UCSD-AML1 (cell line): ENCODE data around the gene RPL18A.
"Not testable (repeated sequence)": the region's sequence is repeated elsewhere in the genome, so short reads cannot be mapped to it uniquely, and the experiment has no call there.

Experiments
- DNase-seq: peaks from one replicate; lab custom pipeline; 2025; ENCODE audit not compliant: unreplicated experiment; lab: John Stamatoyannopoulos, UW

RPL18A gene

GRCh38 chr19:17866312-17866963, 6.7 kb downstream of the RPL18A start:
- DNase-seq: no peak

GRCh38 chr19:17866964-17867486, 7.3 kb downstream of the RPL18A start:
- DNase-seq: no peak

GRCh38 chr19:17868669-17869068, 9.0 kb downstream of the RPL18A start:
- no peak for DNase-seq

- no peak for DNase-seq
These were observed 9.5 kb downstream of the RPL18A start for GRCh38 chr19:17869114-17869608.

DNA sequence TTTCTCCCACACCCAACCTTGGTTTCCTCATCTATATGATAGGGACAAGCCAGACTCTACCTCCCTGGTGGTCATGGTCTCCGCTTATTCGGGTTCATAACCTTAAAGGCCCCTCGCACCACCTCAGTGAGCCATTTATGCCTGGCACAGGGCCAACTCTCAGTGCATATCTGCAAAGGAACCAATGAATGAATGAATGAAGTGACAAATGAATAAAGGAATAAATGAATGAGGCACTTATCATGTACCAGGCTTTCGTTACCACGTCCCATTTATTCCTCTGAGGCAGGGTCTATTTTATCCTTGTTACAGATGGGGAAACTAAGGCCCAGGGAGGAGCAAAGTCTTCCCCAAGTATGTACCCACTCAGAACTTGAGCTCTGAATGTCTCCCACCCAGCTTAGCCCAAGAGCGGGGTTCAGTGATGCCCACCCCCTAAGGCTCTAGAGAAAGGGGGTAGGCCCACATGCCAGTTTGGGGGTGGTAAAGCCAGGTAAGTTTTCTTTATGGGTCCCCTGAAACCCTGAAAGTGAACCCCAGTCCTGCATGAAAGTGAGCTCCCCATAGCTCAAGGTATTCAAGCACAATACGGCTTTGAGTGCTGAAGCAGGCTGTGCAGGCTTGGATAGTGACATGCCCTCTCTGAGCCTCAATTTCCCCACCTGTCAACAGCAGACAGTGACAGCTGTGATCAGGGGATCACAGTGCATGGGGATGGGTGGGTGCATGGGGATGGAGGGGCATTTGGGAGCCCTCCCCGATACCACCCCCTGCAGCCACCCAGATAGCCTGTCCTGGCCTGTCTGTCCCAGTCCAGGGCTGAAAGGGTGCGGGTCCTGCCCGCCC, 11.5 kb downstream of the RPL18A start:
- no peak for DNase-seq

DNA sequence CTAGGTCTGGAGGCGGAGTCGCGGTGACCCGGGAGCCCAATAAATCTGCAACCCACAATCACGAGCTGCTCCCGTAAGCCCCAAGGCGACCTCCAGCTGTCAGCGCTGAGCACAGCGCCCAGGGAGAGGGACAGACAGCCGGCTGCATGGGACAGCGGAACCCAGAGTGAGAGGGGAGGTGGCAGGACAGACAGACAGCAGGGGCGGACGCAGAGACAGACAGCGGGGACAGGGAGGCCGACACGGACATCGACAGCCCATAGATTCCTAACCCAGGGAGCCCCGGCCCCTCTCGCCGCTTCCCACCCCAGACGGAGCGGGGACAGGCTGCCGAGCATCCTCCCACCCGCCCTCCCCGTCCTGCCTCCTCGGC, 12.2 kb downstream of the RPL18A start, which contains the start of gene SLC5A5:
Gene SLC5A5 (plus strand): TSS at position 68 of the 373 bp plus-strand sequence. CDS start 375 bp downstream, outside the sequence.
- peak; percentile 22 for DNase-seq

GRCh38 chr19:17872251-17873001, 12.7 kb downstream of the RPL18A start:
- DNase-seq: peak; percentile 29

DNA sequence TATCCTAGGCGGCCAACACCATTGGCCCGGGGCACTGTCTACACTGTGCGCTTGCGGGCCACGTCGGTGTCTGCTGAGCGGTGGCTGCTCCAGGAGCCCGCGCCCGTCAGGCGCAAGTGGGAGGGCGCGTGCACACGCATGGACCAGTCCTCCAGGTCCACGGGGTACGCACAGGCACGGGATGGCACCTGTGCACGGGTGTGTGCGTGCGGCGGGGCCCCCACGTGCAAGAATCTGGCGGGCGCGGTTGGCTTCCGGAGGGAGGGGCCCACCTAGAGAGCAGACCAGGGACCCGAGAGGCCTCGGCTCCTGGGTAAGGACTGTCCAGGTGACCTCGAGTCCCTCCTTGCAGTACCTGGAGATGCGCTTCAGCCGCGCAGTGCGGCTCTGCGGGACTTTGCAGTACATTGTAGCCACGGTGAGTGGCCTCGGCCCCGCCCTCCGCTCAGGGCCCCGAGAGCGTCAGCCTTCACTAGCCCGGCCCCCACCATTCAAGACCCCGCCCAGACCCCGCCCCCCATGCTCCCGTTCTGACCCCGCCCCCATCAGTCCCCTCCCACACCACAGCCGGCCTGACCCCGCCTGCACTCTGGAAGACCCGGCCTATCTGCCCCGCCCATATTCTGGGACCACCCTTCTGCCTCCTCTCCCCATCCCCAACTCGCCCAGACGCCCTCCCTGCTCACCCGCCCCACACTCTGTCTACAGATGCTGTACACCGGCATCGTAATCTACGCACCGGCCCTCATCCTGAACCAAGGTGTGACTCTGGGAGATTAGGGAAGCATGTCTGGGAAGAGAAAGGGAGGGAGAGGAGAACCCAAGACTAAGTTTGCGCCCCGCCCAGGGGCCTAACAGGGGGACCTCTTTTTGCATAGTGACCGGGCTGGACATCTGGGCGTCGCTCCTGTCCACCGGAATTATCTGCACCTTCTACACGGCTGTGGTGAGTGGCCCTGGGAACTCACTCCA, 14.4 kb downstream of the RPL18A start:
- peak; percentile 45 for DNase-seq

GRCh38 chr19:17874758-17875135, 15.0 kb downstream of the RPL18A start:
- DNase-seq: no peak

GRCh38 chr19:17877696-17878095, 18.0 kb downstream of the RPL18A start:
- no peak for DNase-seq

DNA sequence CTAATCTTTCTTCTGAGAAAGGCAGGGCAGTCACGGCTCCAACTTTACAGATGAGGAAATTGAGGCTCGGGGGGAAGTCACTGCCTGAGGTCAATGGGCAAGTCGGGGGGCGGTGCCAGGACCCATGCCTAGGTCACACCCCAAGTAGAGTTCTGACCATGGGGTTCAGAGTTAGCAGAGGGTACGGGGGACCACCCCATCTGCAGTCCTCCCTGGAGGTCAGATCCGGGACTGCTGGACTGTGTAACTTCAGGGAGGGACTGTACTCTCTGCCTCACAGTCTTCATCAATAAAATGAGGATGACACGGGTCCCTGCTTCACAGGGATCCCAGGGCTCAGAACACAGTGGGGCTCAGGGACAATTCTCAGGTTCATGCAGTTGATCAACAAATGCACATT, 19.8 kb downstream of the RPL18A start:
- no peak for DNase-seq

GRCh38 chr19:17881701-17882100, 22.0 kb downstream of the RPL18A start:
- no peak for DNase-seq

GRCh38 chr19:17883627-17884410, 24.1 kb downstream of the RPL18A start:
- DNase-seq: no peak

- no peak for DNase-seq
These were observed 26.8 kb downstream of the RPL18A start for GRCh38 chr19:17886515-17886914.

DNA sequence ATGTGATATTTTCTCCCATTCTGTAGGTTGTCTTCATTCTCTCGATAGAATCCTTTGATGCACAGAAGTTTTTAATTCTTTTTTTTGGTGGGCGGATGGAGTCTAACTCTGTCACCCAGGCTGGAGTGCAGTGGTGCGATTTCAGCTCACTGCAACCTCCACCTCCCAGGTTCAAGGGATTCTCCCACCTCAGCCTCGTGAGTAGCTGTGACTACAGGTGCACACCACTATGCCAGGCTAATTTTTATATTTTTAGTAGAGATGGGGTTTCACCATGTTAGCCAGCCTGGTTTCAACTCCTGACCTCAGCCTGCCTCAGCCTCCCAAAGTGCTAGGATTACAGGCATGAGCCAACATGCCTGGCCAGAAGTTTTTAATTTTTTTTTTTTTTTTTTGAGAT, 27.5 kb downstream of the RPL18A start:
- not testable (repeated sequence) for DNase-seq

GRCh38 chr19:17888260-17888659, 28.6 kb downstream of the RPL18A start:
- DNase-seq: no peak

- peak; percentile 33 for DNase-seq
These were observed 30.0 kb downstream of the RPL18A start for GRCh38 chr19:17889609-17890214.

- no peak for DNase-seq
These were observed 34.1 kb downstream of the RPL18A start for GRCh38 chr19:17893766-17894165.

DNA sequence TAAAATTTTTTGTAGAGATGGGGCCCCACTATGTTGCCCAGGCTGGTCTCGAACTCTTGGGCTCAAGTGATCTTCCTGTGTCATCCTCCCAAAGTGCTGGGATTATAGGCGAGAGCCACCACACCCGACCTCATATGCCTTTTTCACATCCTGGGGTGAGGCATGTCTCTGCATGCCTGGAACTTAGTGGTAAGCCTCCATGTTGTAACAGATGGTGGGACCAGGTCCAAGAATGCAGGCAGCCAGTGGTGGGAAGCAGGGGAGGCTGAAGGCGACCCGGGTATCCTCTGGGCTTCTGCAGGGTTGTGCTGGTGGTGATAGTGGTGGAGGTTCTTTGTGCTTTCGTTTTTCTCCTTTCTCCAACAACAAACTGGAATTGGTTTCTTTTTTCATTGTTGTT, 43.0 kb downstream of the RPL18A start:
- DNase-seq: no peak
